Activated CD4-positive, alpha-beta T cell treated with anti-CD3 and anti-CD28 coated beads, Interleukin-2, amount 50 U/mL, for 24 hours (primary cell): ENCODE results near the gene CD200.

Experiments used
- DNase-seq, 2 donors: peaks; one replicate each; pipeline ENCODE4 v3.0.0-alpha.2; 2020; ENCODE audit warnings: low read depth in 1 of 2, low spot score in 1 of 2

The CD200 gene

GRCh38 chr3:112331851-112332250 lies 1.1 kb upstream of the CD200 start:
- DNase-seq: no peak

GRCh38 chr3:112333381-112334317 lies 693 bp downstream of the CD200 start:
- peak in 1 of 2 donors; percentile 6 for DNase-seq

GRCh38 chr3:112334691-112335433 lies 1.9 kb downstream of the CD200 start:
- no peak for DNase-seq

GRCh38 chr3:112335434-112335781 lies 2.5 kb downstream of the CD200 start:
- no peak for DNase-seq

GRCh38 chr3:112338021-112338726 lies 5.2 kb downstream of the CD200 start:
- no peak for DNase-seq

- DNase-seq: no peak
Observed at GRCh38 chr3:112338727-112339056, 5.7 kb downstream of the CD200 start.

- no peak for DNase-seq
Observed at GRCh38 chr3:112339134-112339533, 6.2 kb downstream of the CD200 start.

GRCh38 chr3:112339609-112340008 lies 6.7 kb downstream of the CD200 start:
- DNase-seq: no peak

- no peak for DNase-seq
Observed at GRCh38 chr3:112341386-112341785, 8.4 kb downstream of the CD200 start.

GRCh38 chr3:112345681-112346080 lies 12.7 kb downstream of the CD200 start:
- DNase-seq: no peak

- DNase-seq: no peak
Observed at GRCh38 chr3:112346491-112347122, 13.7 kb downstream of the CD200 start.

- DNase-seq: no peak
Observed at GRCh38 chr3:112348943-112349342, 16.0 kb downstream of the CD200 start.

GRCh38 chr3:112349557-112349956 lies 16.6 kb downstream of the CD200 start:
- DNase-seq: no peak

GRCh38 chr3:112350018-112350810 lies 17.3 kb downstream of the CD200 start:
- DNase-seq: no peak

- DNase-seq: no peak
Observed at GRCh38 chr3:112351036-112351435, 18.1 kb downstream of the CD200 start.

GRCh38 chr3:112351823-112352222 lies 18.9 kb downstream of the CD200 start:
- DNase-seq: no peak

- DNase-seq: no peak
Observed at GRCh38 chr3:112352720-112353119, 19.8 kb downstream of the CD200 start.

GRCh38 chr3:112353365-112353764 lies 20.4 kb downstream of the CD200 start:
- DNase-seq: no peak

- no peak for DNase-seq
Observed at GRCh38 chr3:112354642-112355306, 21.8 kb downstream of the CD200 start.

- no peak for DNase-seq
Observed at GRCh38 chr3:112355307-112355687, 22.3 kb downstream of the CD200 start.
